Fibroblast of peridontal ligament (primary cell): ENCODE measurements around the gene MICB.
"Not testable (repeated sequence)": the region's sequence is repeated elsewhere in the genome, so short reads cannot be mapped to it uniquely, and the experiment has no call there.

Experiments
- DNase-seq: peaks from one replicate; pipeline ENCODE4 v3.0.0-alpha.2; 2010; ENCODE audit errors: extremely low read depth

The MICB gene

DNA sequence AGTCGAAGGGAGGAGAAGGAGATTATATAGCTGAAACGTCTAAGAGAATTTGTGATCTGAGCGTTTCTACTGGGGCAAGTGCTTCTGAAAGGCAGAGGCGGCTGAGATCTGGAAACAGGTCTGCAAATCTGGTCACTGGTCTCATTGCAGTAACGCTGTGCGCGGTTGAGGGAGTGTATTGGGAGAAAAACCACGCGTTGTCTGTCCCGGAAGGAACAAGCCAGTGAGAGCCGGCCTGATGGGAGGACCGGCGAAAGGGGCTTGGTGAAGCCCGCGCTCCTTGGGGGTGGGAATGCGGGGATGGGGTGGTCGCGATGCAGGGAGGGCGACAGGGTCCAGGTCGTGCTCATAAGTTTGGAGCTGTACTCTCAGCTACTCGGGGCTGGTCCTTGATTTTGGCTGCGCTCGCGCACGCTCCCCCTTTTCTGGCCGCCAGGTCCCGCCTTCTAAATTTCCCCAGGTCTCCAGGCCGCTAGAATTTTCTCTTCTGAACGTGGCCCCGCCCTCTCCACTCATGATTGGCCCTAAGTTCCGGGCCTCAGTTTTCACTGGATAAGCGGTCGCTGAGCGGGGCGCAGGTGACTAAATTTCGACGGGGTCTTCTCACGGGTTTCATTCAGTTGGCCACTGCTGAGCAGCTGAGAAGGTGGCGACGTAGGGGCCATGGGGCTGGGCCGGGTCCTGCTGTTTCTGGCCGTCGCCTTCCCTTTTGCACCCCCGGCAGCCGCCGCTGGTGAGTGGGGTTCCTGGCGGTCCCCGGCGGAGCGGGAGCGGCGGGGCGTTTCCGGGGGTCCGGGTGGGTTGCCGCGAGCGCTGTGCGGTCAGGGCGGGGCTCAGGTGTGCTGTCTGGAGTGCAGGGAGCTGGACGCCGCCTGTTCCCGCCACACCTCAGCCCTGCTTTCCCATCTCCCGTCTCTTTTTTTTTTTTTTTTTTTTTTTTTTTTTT is at the start of gene MICB:
Gene MICB (plus strand): TSS at position 615 of the 946 bp plus-strand sequence. CDS start 49 bp downstream, at position 664.
- DNase-seq, result peak; percentile 63

GRCh38 chr6:31450751-31451150 is 47.2 kb upstream of the MICB start:
- DNase-seq, result no peak

DNA sequence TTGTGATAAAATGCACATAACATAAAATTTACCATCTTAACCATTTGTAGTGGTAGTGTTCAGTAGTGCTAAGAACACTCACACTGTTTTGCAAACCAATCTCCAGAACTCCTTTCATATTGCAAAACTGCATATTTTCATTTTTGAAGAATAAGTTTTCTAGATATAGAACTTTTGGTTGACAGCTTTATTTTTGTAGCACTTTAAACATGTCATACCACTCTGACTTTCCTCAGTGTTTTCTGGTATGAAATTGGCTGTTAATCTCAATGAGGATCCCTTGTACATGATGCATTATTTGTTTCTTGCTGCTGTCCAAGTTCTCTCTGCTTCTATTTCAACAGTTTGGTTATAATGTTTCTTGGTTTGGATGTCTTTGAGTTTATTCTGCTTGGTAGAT is 45.1 kb upstream of the MICB start:
- no peak for DNase-seq

DNA sequence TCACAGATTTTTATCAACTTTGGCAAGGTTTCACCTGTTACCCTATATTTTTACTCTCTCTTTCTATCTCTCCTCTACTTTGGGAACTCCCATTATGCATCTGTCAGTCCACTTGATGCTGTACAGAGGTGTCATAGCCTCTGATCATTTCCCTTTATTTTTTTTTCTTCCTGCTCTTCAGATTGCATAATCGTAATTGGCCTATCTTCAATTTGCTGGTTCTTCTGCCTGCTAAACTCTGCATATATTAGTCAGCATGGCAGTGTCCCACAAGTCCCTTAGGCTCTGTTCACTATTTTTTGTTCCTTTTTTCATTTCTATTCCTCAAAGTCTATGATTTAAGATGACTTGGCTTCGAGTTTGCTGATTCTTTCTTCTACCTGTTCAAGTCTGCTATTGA is 44.7 kb upstream of the MICB start:
- no peak for DNase-seq

DNA sequence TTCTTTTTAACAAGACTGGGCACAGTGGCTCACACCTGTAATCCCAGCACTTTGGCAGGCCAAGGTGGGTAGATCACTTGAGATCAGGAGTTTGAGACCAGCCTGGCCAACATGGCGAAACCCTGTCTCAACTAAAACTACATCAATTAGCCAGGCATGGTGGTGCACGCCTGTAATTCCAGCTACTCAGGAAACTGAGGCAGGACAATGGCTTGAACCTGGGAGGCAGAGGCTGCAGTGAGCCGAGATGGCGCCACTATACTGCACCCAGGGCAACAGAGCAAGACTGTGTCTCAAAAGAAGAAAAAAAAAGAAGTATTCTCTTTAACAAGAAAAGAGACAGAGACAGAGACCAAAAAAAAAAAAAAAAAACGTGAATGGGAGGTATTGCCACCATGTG is 38.1 kb upstream of the MICB start:
- DNase-seq, result not testable (repeated sequence)

DNA sequence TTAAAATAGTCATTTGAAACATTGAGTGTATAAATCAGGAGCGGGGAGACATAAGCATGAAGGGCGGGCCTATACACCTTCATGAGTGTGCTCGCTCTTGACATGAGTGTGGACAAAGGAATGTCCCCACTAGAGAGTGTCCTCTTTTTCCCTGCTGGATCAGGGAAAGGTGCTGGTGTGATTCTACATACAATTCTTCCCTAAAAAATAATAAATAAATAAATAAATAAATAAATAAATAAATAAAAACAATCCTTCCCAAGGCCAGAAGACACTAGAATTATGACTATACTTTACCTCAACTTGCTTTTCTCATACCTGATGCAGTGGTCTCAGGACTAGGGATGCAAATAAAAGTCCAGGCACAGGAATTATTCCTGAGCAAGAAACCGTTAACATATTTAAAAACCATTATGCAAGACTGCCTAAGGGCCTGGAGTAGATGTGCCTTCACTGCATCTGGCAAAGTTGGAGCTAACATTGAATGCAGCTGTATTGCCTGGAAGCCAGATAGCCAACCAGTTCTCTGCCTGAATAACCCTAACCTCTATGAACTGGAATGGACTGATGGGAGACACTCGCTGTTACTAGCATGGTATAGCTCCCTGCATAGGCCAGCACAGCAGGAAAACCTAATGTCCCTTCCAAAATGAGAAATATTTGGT is 37.5 kb upstream of the MICB start:
- DNase-seq, result no peak

DNA sequence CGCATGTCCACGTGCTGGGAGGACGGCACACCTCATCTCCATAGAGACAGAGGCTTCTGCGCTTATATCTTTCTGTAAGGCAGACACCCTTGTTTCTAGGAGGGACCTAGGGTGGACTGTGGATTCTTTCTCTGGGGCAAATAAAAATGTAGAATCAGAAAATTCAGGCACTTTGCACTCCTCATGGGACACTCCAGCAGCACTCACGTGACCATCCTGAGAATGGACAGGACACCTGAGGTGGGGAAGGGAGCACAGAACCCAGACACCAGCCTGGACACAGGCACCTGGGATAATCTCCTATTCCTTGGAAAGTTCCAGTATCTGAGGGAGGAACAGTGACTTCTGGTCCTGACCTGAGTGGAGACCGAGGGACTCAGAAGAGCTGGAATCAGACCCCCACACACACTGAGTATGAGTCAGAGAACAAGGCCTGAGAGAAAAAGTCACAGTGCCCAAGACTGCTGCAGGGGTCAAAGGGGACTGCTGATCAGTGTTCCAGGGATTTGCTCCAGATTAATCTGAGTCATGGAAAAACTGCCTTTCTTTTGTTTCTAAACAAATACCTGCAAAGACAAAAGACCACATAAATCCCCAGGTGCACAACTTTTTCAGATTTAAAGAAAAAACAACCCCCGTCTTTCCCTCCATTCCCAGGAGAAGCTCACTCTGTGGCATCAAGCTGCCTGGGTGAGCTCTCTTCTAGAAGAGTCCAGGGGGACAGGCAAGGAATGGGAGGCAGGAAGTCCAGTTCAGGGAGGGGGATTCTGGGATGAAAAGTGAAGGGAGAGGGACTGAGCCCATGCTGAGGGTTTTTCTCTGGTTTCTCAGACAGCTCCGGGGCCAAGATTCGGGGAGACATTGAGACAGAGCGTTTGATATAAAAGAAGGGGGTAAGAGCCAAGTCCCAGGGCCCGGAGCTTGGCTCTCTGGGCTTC is 35.6 kb upstream of the MICB start:
- DNase-seq, result no peak

DNA sequence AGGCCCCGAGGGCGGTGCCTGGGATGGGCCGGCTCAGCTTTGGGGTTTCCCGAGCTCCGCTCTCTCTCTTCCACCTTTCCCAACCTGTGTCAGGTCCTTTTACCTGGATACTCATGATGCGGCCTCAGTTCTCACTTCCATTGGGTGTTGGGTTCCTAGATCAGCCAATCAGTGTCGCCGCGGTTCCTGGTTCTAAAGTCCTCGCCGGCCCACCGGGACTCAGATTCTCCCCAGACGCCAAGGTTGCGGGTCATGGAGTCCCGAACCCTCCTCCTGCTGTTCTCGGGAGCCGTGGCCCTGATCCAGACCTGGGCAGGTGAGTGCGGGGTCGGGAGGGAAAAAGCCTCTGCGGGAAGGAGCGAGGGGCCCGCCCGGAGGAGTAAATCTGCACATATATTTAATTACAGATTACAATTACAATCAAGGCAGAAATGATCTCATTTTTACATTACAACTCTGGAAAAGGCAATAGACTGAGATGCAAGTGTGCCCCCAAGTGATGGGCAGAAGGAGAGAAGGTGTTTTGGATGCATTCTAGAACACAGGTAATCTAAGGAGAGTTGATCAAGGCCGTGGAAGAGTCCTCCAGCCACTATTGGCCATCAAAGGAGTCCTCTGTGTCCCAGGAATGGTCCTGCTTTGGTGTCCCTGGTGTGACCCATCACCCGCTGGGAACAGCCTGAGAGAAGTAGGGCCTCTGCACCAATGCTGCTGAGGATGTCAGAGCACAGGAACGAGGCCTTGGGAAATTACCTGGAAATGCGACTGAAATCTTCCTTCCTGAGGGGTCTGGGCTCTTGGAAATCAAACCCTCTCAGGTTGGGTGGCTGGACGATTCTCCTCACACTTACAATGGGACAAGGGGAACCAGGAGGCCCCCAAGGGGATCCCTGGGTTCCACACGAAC is 34.7 kb upstream of the MICB start:
- DNase-seq, result peak; percentile 67

DNA sequence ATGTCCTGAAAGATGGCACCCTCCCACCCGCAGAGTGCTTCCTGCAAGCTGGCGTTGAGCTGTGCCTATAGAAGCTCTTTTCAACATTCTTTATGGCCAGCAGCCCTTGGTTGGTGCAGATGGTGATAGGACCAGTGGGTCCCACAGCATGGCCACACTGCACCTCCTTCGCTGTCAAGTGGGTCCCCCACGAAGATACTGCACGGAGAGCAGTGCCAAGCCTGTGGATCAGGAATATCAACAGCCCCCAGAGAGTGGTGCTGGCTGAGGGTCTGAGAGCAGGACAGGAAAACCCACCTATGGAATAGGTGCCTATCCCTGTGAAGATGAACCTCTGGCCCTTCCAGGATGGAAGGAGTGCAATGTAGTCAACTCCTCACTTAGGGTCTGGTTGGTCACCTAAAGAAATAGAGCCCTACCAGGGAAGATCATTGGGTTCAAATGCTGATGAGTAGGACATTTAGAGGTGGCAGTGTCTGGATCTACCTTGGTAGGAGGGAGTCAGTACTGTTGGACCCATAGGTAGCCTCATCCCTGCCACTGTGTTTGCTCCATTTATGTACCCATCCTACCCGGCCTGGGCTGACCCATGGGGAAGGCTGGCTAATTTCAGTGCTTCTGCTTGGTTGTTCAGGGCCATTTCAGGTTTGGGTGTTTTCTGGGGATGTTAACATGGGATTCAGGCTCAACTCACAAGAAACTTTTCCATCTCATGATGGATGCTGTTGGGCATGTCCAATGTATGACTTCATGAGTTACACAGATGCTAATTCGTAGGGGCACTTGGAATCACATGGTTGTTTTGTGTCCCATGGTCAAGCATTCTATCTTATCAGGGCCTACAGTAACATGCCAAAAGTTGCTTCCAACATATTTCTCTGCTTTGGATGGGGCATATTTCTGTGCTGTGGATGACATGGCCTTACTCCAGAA is 33.4 kb upstream of the MICB start:
- no peak for DNase-seq

- no peak for DNase-seq
Measured at GRCh38 chr6:31465185-31465536, 32.8 kb upstream of the MICB start.

DNA sequence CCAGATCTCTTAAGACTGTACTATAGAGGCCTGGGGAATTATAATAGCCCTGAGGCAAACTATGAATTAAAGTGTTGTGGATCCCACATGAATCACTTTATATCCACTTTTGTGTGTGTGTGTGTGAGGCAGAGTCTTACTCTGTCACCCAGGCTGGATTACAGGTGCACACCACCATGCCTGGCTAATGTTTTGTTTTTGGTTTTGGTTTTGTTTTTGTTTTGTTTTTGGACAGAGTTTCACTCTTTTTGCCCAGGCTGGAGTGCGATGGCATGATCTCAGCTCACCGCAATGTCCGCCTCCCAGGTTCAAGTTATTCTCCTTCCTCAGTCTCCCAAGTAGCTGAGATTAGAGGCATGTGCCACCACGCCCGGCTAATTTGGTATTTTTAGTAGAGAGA is 32.2 kb upstream of the MICB start:
- DNase-seq, result no peak

- DNase-seq, result no peak
Measured at GRCh38 chr6:31466466-31466865, 31.5 kb upstream of the MICB start.

DNA sequence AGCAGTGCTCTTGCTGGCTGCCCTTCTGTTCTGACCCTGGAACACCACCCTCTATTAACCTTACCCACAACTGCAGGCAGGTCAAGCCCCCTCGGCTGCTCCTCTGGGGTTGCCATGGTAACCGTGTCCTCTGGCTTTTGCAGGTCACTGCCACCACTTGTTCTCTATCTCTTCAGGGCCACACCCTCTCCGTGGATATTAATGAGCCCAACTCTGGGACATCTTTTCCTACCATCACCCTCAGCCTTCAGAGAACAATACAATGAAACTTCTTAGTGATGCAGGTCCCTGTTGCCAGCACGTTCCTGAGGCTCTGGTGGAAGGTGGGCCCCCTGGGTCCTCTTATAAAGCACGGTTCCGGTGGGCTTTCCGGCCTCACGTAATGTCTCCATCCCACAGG is 30.8 kb upstream of the MICB start:
- no peak for DNase-seq

DNA sequence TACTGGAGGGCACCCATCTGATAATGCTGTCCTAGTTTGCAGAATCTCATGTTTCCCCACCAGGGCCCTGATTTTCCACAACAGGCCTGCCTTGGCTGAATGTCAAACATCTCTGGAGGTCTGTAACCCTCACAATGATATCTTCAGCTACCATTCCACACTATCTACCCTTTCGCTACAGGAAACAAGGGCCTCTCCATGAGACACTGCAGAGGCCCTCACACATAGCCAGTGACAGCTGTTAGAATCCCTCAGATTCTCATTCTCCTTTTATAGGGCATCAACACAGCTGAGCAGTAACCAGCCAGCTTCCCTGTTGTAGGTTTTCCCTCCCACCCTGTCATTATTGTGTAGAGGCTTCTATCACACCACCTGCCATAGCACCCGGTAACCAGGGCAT is 29.6 kb upstream of the MICB start:
- no peak for DNase-seq

DNA sequence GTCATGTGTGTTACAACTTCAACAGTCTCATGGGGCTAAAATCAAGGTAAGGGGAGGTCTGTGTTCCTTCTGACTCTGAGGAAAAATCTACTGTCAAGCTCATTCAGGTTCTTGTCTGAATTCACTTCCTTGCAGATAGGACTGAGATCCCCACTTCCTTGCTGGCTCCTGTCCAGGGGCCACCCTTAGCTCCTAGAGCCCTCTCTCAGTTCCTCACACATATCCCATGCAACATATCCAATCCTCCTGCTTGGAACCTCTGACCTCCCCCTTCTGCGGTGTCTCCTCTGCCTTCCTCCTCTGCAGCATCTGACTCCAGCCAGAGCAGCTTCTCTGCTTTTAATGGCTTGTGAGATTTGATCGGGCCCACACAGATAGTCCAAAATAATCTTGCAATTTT is 27.1 kb upstream of the MICB start:
- no peak for DNase-seq

GRCh38 chr6:31471711-31472110 is 26.2 kb upstream of the MICB start:
- no peak for DNase-seq

- no peak for DNase-seq
Measured at GRCh38 chr6:31472259-31472658, 25.7 kb upstream of the MICB start.

GRCh38 chr6:31473244-31473643 is 24.7 kb upstream of the MICB start:
- no peak for DNase-seq

DNA sequence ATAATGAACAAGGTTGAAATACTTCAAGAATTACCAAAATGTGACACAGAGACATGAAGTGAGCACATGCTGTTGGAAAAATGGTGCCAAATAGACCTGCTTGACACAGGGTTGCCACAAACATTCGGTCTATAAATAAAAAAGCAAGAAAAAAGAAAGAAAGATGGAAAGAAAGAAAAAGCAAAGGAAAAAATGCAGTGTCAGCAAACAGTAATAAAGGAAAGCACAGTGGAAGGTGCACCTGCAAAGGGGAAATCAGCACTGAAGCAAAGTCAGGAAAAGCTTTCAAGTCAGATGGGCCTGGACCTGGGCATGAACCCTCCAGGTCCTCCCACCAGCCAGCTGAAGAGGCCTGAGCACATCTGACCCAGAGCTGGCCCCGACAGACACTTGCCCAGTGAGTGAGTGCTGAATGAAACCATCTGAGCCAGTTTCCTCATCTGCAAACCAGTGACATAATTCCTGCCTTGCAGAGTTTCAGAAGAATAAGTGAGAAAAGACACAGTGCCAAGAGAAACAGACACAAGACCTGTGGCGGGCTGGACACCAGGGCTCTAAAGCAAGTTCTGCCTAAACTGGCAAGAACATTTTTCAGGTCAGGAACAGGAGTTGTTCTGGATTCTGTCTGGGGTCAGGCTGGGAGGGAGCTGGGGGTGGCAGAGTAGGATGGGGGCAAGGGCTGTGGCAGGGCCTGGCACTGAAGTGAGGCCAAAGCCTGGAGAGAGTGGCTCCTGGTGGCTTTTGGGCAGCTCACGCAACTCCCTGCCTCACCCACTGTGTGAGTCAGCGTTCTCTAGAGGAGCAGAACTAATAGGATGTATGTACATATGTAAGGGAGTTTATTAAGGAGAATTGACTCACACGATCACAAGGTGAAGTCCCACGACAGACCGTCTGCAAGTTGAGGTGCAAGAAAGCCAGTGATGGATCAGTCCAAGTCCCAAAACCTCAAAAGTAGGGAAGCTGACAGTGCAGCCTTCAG is 23.9 kb upstream of the MICB start:
- DNase-seq, result peak; percentile 53
